ENCODE results near the gene EHD2.
A peak's percentile ranks its signal among the peaks of the same experiment; 100 is the strongest.
"Not testable (repeated sequence)": the region's sequence is repeated elsewhere in the genome, so short reads cannot be mapped to it uniquely, and the experiment has no call there.

The EHD2 gene

GRCh38 chr19:47760632-47760999 lies 47.4 kb downstream of the EHD2 start:
- FAIRE-seq (no peak), DNase-seq (ENCODE audit: insufficient read length, low spot score) (no peak)
- no peak for TF ChIP-seq CTCF (IDR thresholded peaks at IDR 0.05; ENCODE audit: insufficient read depth, missing control alignments)

- no peak for TF ChIP-seq CTCF (IDR thresholded peaks at IDR 0.05; ENCODE audit: insufficient read depth, missing control alignments)
- DNase-seq (ENCODE audit: insufficient read length, low spot score) (no peak), FAIRE-seq (no peak)
These were observed 48.3 kb downstream of the EHD2 start for GRCh38 chr19:47761566-47761965.

- no peak for TF ChIP-seq CTCF (IDR thresholded peaks at IDR 0.05; ENCODE audit: insufficient read depth, missing control alignments)
- DNase-seq (ENCODE audit: insufficient read length, low spot score) (no peak), FAIRE-seq (no peak)
These were observed 48.9 kb downstream of the EHD2 start for GRCh38 chr19:47762151-47762550.

GRCh38 chr19:47762615-47763308 lies 49.5 kb downstream of the EHD2 start:
- TF ChIP-seq CTCF (IDR thresholded peaks at IDR 0.05; ENCODE audit: insufficient read depth, missing control alignments): no peak
- FAIRE-seq: no peak

GRCh38 chr19:47764705-47765104 lies 51.5 kb downstream of the EHD2 start:
- FAIRE-seq; DNase-seq (ENCODE audit: insufficient read length, low spot score): not testable (repeated sequence)

More at GRCh38 chr19:47762615-47763308, 49.5 kb downstream of the EHD2 start:
- DNase-seq (ENCODE audit: insufficient read length, low spot score): no peak

- FAIRE-seq: no peak
- DNase-seq (ENCODE audit: insufficient read length, low spot score): no peak
- peak; percentile 87 for TF ChIP-seq CTCF (IDR thresholded peaks at IDR 0.05; ENCODE audit: insufficient read depth, missing control alignments)
These were observed 52.5 kb downstream of the EHD2 start for GRCh38 chr19:47765523-47766358.

GRCh38 chr19:47766359-47766620 lies 53.1 kb downstream of the EHD2 start:
- no peak for TF ChIP-seq CTCF (IDR thresholded peaks at IDR 0.05; ENCODE audit: insufficient read depth, missing control alignments)
- DNase-seq (ENCODE audit: insufficient read length, low spot score) (no peak), FAIRE-seq (no peak)
